Uterus (tissue), 4 donors: ENCODE measurements around the gene MAT2B. TPM values are rescaled to one million over a fixed set of nuclear protein-coding genes. Genes with fewer than 3 reads are reported as not detected.

ENCODE experiments used
- DNase-seq, 2 donors: peaks; one replicate each; pipeline ENCODE4 v3.0.0-alpha.2; 2019 to 2020
- H3K27ac ChIP-seq, 2 donors: fragments of 200-600 bp; sonication (generic); 1 replicate in 1 of 2; 2 replicates in 1 of 2; pipeline ENCODE4 v1.5.1; 2016 to 2018
- H3K27me3 ChIP-seq, 2 donors: fragments of 200-600 bp; sonication (generic); one replicate each; pipeline ENCODE4 v1.5.1; 2018 to 2019; ENCODE audit warnings: control low read depth in 1 of 2
- H3K36me3 ChIP-seq, 2 donors: fragments of 200-600 bp; sonication (generic); one replicate each; pipeline ENCODE4 v1.5.1; 2019; ENCODE audit warnings: control low read depth in 1 of 2
- H3K4me1 ChIP-seq, 2 donors: fragments of 200-600 bp; sonication (generic); one replicate each; pipeline ENCODE4 v1.5.1; 2018 to 2019; ENCODE audit warnings: control low read depth in 1 of 2
- H3K4me3 ChIP-seq, 2 donors: fragments of 200-600 bp; sonication (generic); 1 replicate in 1 of 2; 2 replicates in 1 of 2; pipeline ENCODE4 v1.5.1; 2018 to 2019; ENCODE audit warnings: mild to moderate bottlenecking in 1 of 2
- H3K9me3 ChIP-seq, 2 donors: fragments of 200-600 bp; sonication (generic); one replicate each; pipeline ENCODE4 v1.5.1; 2019; ENCODE audit warnings: control low read depth in 1 of 2
- CTCF ChIP-seq, 4 experiments: fragments of 200-600 bp in 2 of 4; fragments of 450-650 bp in 2 of 4; sonication (generic) in 2 of 4; IDR thresholded peaks; one replicate each; pipeline ENCODE4 v1.5.1; 2016 to 2019; ENCODE audit warnings: antibody characterized with exemption in 4 of 4, mild to moderate bottlenecking in 2 of 4, moderate library complexity in 1 of 4
- POLR2A ChIP-seq, 2 donors: fragments of 450-650 bp; IDR thresholded peaks; one replicate each; pipeline ENCODE4 v1.6.1; 2016; ENCODE audit warnings: antibody characterized with exemption in 2 of 2, mild to moderate bottlenecking in 1 of 2, moderate library complexity in 1 of 2
- intact Hi-C: fragments of 100-400 bp; cut with DNase I; formaldehyde crosslinking; loops from one replicate; pipeline ENCODE4 v1.15.1; 2023; ENCODE audit warnings: low total_unique reads
- total RNA-seq, 4 donors: library from RNA; depleted of rRNA in 3 of 4; stranded (reverse); fragments of >200 nt in 3 of 4; gene quantifications; one replicate each; pipeline versions ENCODE4 v1.1.0 to v1.2.4, GENCODE V29; 2014 to 2023
- donor health status: DM: yes; HTN: yes; CAD: no.

The MAT2B gene
- total RNA-seq, 4 donors from 2014 or later: 40.0 to 93.1 (median 63.2) TPM

DNA sequence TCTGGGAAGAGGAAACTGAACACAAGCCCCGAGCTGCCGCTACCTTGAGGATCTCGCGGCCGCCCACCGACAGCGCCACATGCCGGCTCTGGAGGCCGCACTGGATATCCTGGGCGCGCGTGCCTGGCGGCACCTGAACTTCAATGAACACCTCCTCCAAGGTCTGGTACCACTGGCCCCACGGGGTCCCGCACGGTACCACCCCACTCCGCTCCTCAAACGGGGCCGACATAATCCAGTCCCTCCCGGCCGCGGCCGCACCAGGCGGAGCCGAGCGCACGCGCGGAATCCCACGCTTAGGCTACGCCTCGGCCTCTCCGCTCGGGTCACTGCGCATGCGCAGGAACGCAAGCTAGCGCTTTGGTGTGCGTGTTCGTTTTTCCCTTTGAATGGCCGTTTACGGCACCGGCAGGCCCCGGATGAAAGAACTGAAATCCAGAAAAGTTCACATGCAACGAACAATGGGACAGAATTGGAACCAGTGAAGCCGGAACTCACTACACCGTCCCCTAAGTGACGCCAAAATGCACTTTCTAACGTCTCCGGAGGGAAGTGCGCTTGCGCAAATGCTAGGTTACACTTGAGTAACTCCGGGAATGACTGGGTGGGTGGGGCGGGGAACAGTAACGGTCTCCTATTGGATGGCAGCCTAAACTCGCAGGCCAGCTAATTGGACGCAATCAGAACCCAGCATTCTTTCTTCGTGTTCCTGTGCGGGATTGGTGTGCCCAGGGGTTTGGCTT, 45.4 kb upstream of the MAT2B start, which contains the start of gene NUDCD2:
Gene NUDCD2, minus strand, starts transcription at position 284 of the 743 bp plus-strand sequence. Its CDS starts 52 bp downstream, at position 232.
- no peaks in the 10 kb centered on the region for H3K9me3 ChIP-seq
- DNase-seq: peak; percentile 94 to 96
- TF ChIP-seq CTCF (IDR thresholded peaks at IDR 0.05) (peak; percentile 25 to 50 (median 37)), POLR2A (IDR thresholded peaks at IDR 0.05) (peak; percentile 66 to 83)
- peaks cover 7 to 9% of the 10 kb centered on the region in 2 donors for H3K4me1 ChIP-seq
- intact Hi-C loops: no loop called here
- H3K27me3 ChIP-seq: no peaks in the 10 kb centered on the region
- H3K4me3 ChIP-seq: peak within 1 kb of the TSS; percentile 68 to 92
- peak within 1 kb of the TSS; percentile 97 to 98 for H3K27ac ChIP-seq
- no peaks in the 10 kb centered on the region for H3K36me3 ChIP-seq

- Histone ChIP-seq H3K9me3 (no peaks in the 10 kb centered on the region), H3K4me3 (peak within 1 kb of the TSS; percentile 68 to 92), H3K27me3 (no peaks in the 10 kb centered on the region), H3K4me1 (peaks cover 7 to 9% of the 10 kb centered on the region in 2 donors), H3K36me3 (no peaks in the 10 kb centered on the region), H3K27ac (peak within 1 kb of the TSS; percentile 97 to 98)
- no peak for DNase-seq
- intact Hi-C loops: no loop called here
- no peak for TF ChIP-seq CTCF (IDR thresholded peaks at IDR 0.05)
- no peak for TF ChIP-seq POLR2A (IDR thresholded peaks at IDR 0.05)
Measured at GRCh38 chr5:163460562-163461171, 44.8 kb upstream of the MAT2B start, which contains the start of gene HMMR. TSS of gene HMMR (plus strand) at chr5:163460632. CDS start at chr5:163460693, 61 bp downstream.

- intact Hi-C loops: no loop called here
Measured at GRCh38 chr5:163463063-163463435, 42.4 kb upstream of the MAT2B start.

DNA sequence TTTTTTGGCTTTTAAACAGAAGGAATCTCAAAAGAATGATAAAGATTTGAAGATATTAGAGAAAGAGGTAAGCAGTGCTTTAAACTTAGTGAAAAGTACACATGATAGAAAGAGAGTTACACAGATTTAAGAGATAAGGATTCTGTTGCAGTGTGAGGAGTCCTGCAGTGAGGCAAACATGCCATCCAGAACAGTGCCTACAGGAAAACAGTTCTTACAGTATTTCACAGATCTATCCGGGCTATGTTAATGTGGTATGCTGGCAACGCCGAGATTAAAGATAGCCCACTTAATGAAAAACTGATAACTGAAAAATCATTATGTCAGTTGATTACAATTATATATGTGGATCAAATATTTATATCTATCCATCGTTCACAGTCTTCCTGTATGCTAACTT, 37.7 kb upstream of the MAT2B start:
- DNase-seq: no peak
- intact Hi-C loops: no loop called here
- Histone ChIP-seq H3K9me3 (no peaks in the 10 kb centered on the region), H3K36me3 (no peaks in the 10 kb centered on the region), H3K4me3 (no peak overlapping the region), H3K4me1 (no peaks in the 10 kb centered on the region), H3K27me3 (no peaks in the 10 kb centered on the region), H3K27ac (no peak overlapping the region)
- TF ChIP-seq POLR2A (IDR thresholded peaks at IDR 0.05): no peak
- no peak for TF ChIP-seq CTCF (IDR thresholded peaks at IDR 0.05)

More at GRCh38 chr5:163463063-163463435, 42.4 kb upstream of the MAT2B start:
- peaks cover 7 to 9% of the 10 kb centered on the region in 2 donors for H3K4me1 ChIP-seq
- H3K9me3 ChIP-seq: no peaks in the 10 kb centered on the region
- TF ChIP-seq POLR2A (IDR thresholded peaks at IDR 0.05) (no peak), CTCF (IDR thresholded peaks at IDR 0.05) (no peak)
- no peak overlapping the region for H3K4me3 ChIP-seq
- no peaks in the 10 kb centered on the region for H3K36me3 ChIP-seq
- H3K27me3 ChIP-seq: no peaks in the 10 kb centered on the region
- H3K27ac ChIP-seq: no peak overlapping the region
- DNase-seq: no peak

- no peak for DNase-seq
- H3K4me1 ChIP-seq: no peaks in the 10 kb centered on the region
- no peaks in the 10 kb centered on the region for H3K36me3 ChIP-seq
- no peak overlapping the region for H3K4me3 ChIP-seq
- no peaks in the 10 kb centered on the region for H3K27me3 ChIP-seq
- no peak overlapping the region for H3K27ac ChIP-seq
- TF ChIP-seq POLR2A (IDR thresholded peaks at IDR 0.05) (no peak), CTCF (IDR thresholded peaks at IDR 0.05) (peak in 3 of 4 experiments; percentile 7 to 45 (median 28))
- intact Hi-C loops: no loop called here
- H3K9me3 ChIP-seq: no peaks in the 10 kb centered on the region
Measured at GRCh38 chr5:163473635-163474243, 31.7 kb upstream of the MAT2B start.
